IMR-90 (cell line): ENCODE results near the gene MOB3B. TPM values are rescaled to one million over a fixed set of nuclear protein-coding genes. Genes with fewer than 3 reads are reported as not detected.

ENCODE experiments used
- ATAC-seq: fragments of 200-7000 bp; cut with Tn5 transposase; 2 replicates; pipeline ENCODE4 v1.9.1; 2020; ENCODE audit warnings: low read depth, mild to moderate bottlenecking, moderate library complexity
- BruUV-seq: library from RNA; stranded (reverse); fragments of 400-500 nt; replicated peaks from 2 replicates; lab custom pipeline; 2021; lab: Mats Ljungman, UMichigan
- CTCF ChIA-PET: fragments of 300-600 bp; formaldehyde crosslinking; extraction: SDS; loops from one replicate; lab custom pipeline; 2021; ENCODE audit warnings: antibody characterized with exemption; lab: Yijun Ruan, JAX
- POLR2A ChIA-PET: fragments of 300-600 bp; sonication (Branson Sonifier 250); formaldehyde crosslinking; loops from one replicate; lab custom pipeline; 2022; ENCODE audit warnings: antibody characterized with exemption; ENCODE audit not compliant: unreplicated experiment; lab: Charles Lee
- DNase-seq: peaks from one replicate; pipeline ENCODE4 v3.0.0; 2013
- H2AFZ ChIP-seq: replicated peaks from 2 replicates; pipeline ENCODE3; 2013; ENCODE audit warnings: low read length, mild to moderate bottlenecking; ENCODE audit not compliant: poor library complexity
- H2AK5ac ChIP-seq: 2 replicates; pipeline ENCODE4 v1.6.1; 2013; ENCODE audit warnings: low read depth, low read length, inconsistent platforms
- H2AK9ac ChIP-seq: replicated peaks from 2 replicates; pipeline ENCODE3; 2013; ENCODE audit warnings: mild to moderate bottlenecking, low read depth, low read length, moderate library complexity; ENCODE audit not compliant: poor library complexity
- H2BK120ac ChIP-seq: 2 replicates; pipeline ENCODE4 v1.6.1; 2013; ENCODE audit warnings: low read depth, low read length, inconsistent platforms
- H2BK15ac ChIP-seq: 3 replicates; pipeline ENCODE4 v1.6.1; 2013; ENCODE audit warnings: low read depth, low read length, inconsistent platforms
- H2BK20ac ChIP-seq: 2 replicates; pipeline ENCODE4 v1.6.1; 2013; ENCODE audit warnings: low read depth, mild to moderate bottlenecking, inconsistent platforms, low read length, moderate library complexity
- H2BK5ac ChIP-seq: 2 replicates; pipeline ENCODE4 v1.6.1; 2013; ENCODE audit warnings: mild to moderate bottlenecking, low read depth, low read length, inconsistent platforms; ENCODE audit not compliant: poor library complexity, severe bottlenecking
- H3K14ac ChIP-seq: replicated peaks from 2 replicates; pipeline ENCODE4 v1.6.1; 2013; ENCODE audit warnings: low read depth, low read length, inconsistent platforms
- H3K18ac ChIP-seq: 2 replicates; pipeline ENCODE4 v1.6.1; 2013; ENCODE audit warnings: low read depth, low read length, control low read depth
- H3K23ac ChIP-seq: 2 replicates; pipeline ENCODE4 v1.6.1; 2013; ENCODE audit warnings: low read depth, low read length, inconsistent platforms
- H3K27ac ChIP-seq: 2 replicates; pipeline ENCODE4 v1.5.1; 2013; ENCODE audit warnings: mild to moderate bottlenecking, control low read depth, low read length; ENCODE audit not compliant: insufficient read depth
- H3K27me3 ChIP-seq: 2 replicates; pipeline ENCODE4 v1.6.1; 2013; ENCODE audit warnings: low read length; ENCODE audit not compliant: control insufficient read depth, insufficient read depth
- H3K36me3 ChIP-seq: 2 replicates; pipeline ENCODE4 v1.6.1; 2013; ENCODE audit warnings: low read length, mixed read lengths; ENCODE audit not compliant: control insufficient read depth, insufficient read depth
- H3K4ac ChIP-seq: 2 replicates; pipeline ENCODE4 v1.6.1; 2013; ENCODE audit warnings: low read depth, low read length, inconsistent platforms
- H3K4me1 ChIP-seq: 2 replicates; pipeline ENCODE4 v1.6.1; 2013; ENCODE audit warnings: low read length, mixed read lengths; ENCODE audit not compliant: control insufficient read depth, insufficient read depth
- H3K4me2 ChIP-seq: 2 replicates; pipeline ENCODE4 v1.6.1; 2013; ENCODE audit warnings: low read depth, mild to moderate bottlenecking, control low read depth, low read length, moderate library complexity
- H3K4me3 ChIP-seq: 2 replicates; pipeline ENCODE4 v1.5.1; 2013; ENCODE audit warnings: low read depth, mild to moderate bottlenecking, control low read depth, low read length, moderate library complexity; ENCODE audit not compliant: insufficient read depth
- H3K56ac ChIP-seq: 2 replicates; pipeline ENCODE4 v1.6.1; 2013; ENCODE audit warnings: low read length, inconsistent platforms; ENCODE audit not compliant: insufficient read depth; ENCODE audit errors: extremely low read depth
- H3K79me1 ChIP-seq, 2 experiments: 2 replicates each; pipeline ENCODE4 v1.6.1; 2013; ENCODE audit warnings: low read length in 2 of 2, inconsistent platforms in 1 of 2, low read depth in 1 of 2
- H3K9ac ChIP-seq: 2 replicates; pipeline ENCODE4 v1.6.1; 2013; ENCODE audit warnings: low read depth, low read length, control low read depth
- H3K9me1 ChIP-seq: 2 replicates; pipeline ENCODE4 v1.6.1; 2013; ENCODE audit warnings: low read length, inconsistent platforms; ENCODE audit not compliant: insufficient read depth
- H3K9me3 ChIP-seq: 2 replicates; pipeline ENCODE4 v1.6.1; 2013; ENCODE audit warnings: low read length; ENCODE audit not compliant: control insufficient read depth, insufficient read depth
- H4K20me1 ChIP-seq: 2 replicates; pipeline ENCODE4 v1.6.1; 2013; ENCODE audit warnings: low read length, inconsistent platforms; ENCODE audit not compliant: insufficient read depth
- H4K5ac ChIP-seq: 2 replicates; pipeline ENCODE4 v1.6.1; 2013; ENCODE audit warnings: mild to moderate bottlenecking, low read depth, low read length, control low read depth
- H4K8ac ChIP-seq, 2 experiments: 2 replicates each; pipeline ENCODE4 v1.6.1; 2013; ENCODE audit warnings: low read depth in 2 of 2, low read length in 2 of 2, control low read depth in 1 of 2, inconsistent platforms in 1 of 2
- H4K91ac ChIP-seq: 2 replicates; pipeline ENCODE4 v1.6.1; 2013; ENCODE audit warnings: low read depth, low read length, inconsistent platforms; ENCODE audit not compliant: insufficient read depth
- ELK1 ChIP-seq: fragments of 150-350 bp; IDR thresholded peaks from 2 replicates; pipeline ENCODE4 v1.6.1; 2016; ENCODE audit warnings: low read depth, mild to moderate bottlenecking, low read length, moderate library complexity, borderline replicate concordance
- RAD21 ChIP-seq: IDR thresholded peaks from 2 replicates; pipeline ENCODE4 v1.6.1; 2012; ENCODE audit warnings: low read length, improper control_type of control experiment
- USF2 ChIP-seq: fragments of 150-350 bp; IDR thresholded peaks from 2 replicates; pipeline ENCODE4 v1.6.1; 2017; ENCODE audit warnings: mild to moderate bottlenecking, antibody characterized with exemption, low read length, low read depth
- WGBS, 2 experiments: methylation state at CpG; one replicate each; pipeline versions ENCODE4 v1.1.5 to v1.1.7; 2013; ENCODE audit warnings: missing lambda C conversion rate in 2 of 2; ENCODE audit not compliant: insufficient read length in 1 of 2; ENCODE audit errors: extremely low coverage in 2 of 2; 5-methylcytosine and 5-hydroxymethylcytosine counted together
- dilution Hi-C: fragments of 300-500 bp; cut with HindIII; formaldehyde crosslinking; loops from one replicate; pipeline ENCODE4 v1.14.3; 2018; ENCODE audit warnings: low sequenced_read_pairs; ENCODE audit not compliant: unreplicated experiment
- in situ Hi-C: fragments of 300-500 bp; cut with MboI; formaldehyde crosslinking; loops from 3 replicates; pipeline ENCODE4 v1.14.3; 2019; ENCODE audit warnings: low sequenced_read_pairs, inconsistent platforms, mixed read lengths
- intact Hi-C: fragments of 100-400 bp; cut with micrococcal nuclease; formaldehyde crosslinking; loops from 2 replicates; pipeline ENCODE4 v1.10.0; 2022
- polyA plus RNA-seq, 3 experiments: library from polyadenylated mRNA; depleted of rRNA; stranded (reverse); fragments of >200 nt; gene quantifications; 2 replicates each; pipeline ENCODE4 v1.2.3, GENCODE V29; 2012; ENCODE audit warnings: low replicate concordance in 1 of 3
- total RNA-seq: library from RNA; depleted of rRNA; stranded (reverse); fragments of >200 nt; gene quantifications from 2 replicates; pipeline ENCODE4 v1.2.3, GENCODE V29; 2012

MOB3B gene
- total and polyA plus RNA-seq, 2 of the 4 experiments (the other 2 are of a cell fraction) = under 0.01 to 0.02 TPM

- Histone ChIP-seq H2BK20ac (no peak overlapping the region), H2BK120ac (no peak overlapping the region), H3K14ac (no peak overlapping the region), H2BK5ac (no peak overlapping the region), H3K4me3 (no peak overlapping the region), H2BK15ac (no peak overlapping the region), H4K20me1 (no peaks in the 10 kb centered on the region), H3K56ac (no peak overlapping the region), H3K23ac (no peak overlapping the region), H3K18ac (no peak overlapping the region), H2AK5ac (no peak overlapping the region), H3K27me3 (no peaks in the 10 kb centered on the region), H3K9ac (no peak overlapping the region), H4K91ac (no peak overlapping the region), H2AK9ac (no peak overlapping the region), H4K8ac (no peak overlapping the region), H3K27ac (no peak overlapping the region), H4K5ac (no peak overlapping the region), H3K4me2 (no peak overlapping the region), H2AFZ (peak overlapping the region; percentile 37), H3K9me3 (no peaks in the 10 kb centered on the region), H3K4ac (no peak overlapping the region), H3K36me3 (peaks cover 3% of the 10 kb centered on the region; the same call in 1 of the 2 replicates), H3K79me1 (no peaks in the 10 kb centered on the region), H3K9me1 (0 out of 2 replicates have a peak, but pooled peaks cover 2% of the 10 kb centered on the region), H3K4me1 (no peaks in the 10 kb centered on the region)
- ATAC-seq (no peak), DNase-seq (no peak)
- BruUV-seq = no TSS peak
- TF ChIP-seq RAD21 = no peak
- TF ChIP-seq ELK1 = no peak
- no peak for TF ChIP-seq USF2
- ChIA-PET CTCF (no interaction called here), POLR2A (no interaction called here)
- in situ Hi-C loops = no loop called here
- intact Hi-C loops = no loop called here
- dilution Hi-C loops = no loop called here
- 100% methylated on average over 3 of the region's 8 CpGs; no CpG with 5 or more reads in 1 of the 2 experiments for WGBS, 2 experiments
These were observed 26.9 kb upstream of the MOB3B start for GRCh38 chr9:27556470-27556869.
